NCI-H345 (cell line): Measurements from ENCODE around the gene ADAMTS1.

Experiments
- DNase-seq: peaks from one replicate; lab custom pipeline; 2025; lab: John Stamatoyannopoulos, UW

Gene ADAMTS1

GRCh38 chr21:26844258-26845065 is 747 bp downstream of the ADAMTS1 start:
- DNase-seq, result no peak

GRCh38 chr21:26843933-26844257 is 1.3 kb downstream of the ADAMTS1 start:
- DNase-seq, result no peak

- no peak for DNase-seq
These were observed 2.0 kb downstream of the ADAMTS1 start for GRCh38 chr21:26842974-26843932.

GRCh38 chr21:26842300-26842699 is 2.9 kb downstream of the ADAMTS1 start:
- no peak for DNase-seq

GRCh38 chr21:26840912-26841311 is 4.3 kb downstream of the ADAMTS1 start:
- no peak for DNase-seq

- no peak for DNase-seq
These were observed 5.0 kb downstream of the ADAMTS1 start for GRCh38 chr21:26840201-26840600.

GRCh38 chr21:26837539-26837938 is 7.7 kb downstream of the ADAMTS1 start:
- DNase-seq, result no peak

GRCh38 chr21:26836528-26836927 is 8.7 kb downstream of the ADAMTS1 start:
- DNase-seq, result no peak

GRCh38 chr21:26835714-26836265 is 9.4 kb downstream of the ADAMTS1 start:
- DNase-seq, result no peak

GRCh38 chr21:26835027-26835713 is 10.0 kb downstream of the ADAMTS1 start:
- no peak for DNase-seq

- DNase-seq, result no peak
These were observed 10.9 kb downstream of the ADAMTS1 start for GRCh38 chr21:26834181-26834905.

GRCh38 chr21:26833460-26833939 is 11.7 kb downstream of the ADAMTS1 start:
- DNase-seq, result no peak

GRCh38 chr21:26833011-26833410 is 12.2 kb downstream of the ADAMTS1 start:
- DNase-seq, result no peak

GRCh38 chr21:26832546-26832945 is 12.7 kb downstream of the ADAMTS1 start:
- DNase-seq, result no peak

GRCh38 chr21:26826801-26827200 is 18.4 kb downstream of the ADAMTS1 start:
- no peak for DNase-seq

GRCh38 chr21:26820509-26820908 is 24.7 kb downstream of the ADAMTS1 start:
- DNase-seq, result no peak

GRCh38 chr21:26819740-26820324 is 25.4 kb downstream of the ADAMTS1 start:
- no peak for DNase-seq

GRCh38 chr21:26818906-26819305 is 26.3 kb downstream of the ADAMTS1 start:
- DNase-seq, result no peak

GRCh38 chr21:26815197-26815596 is 30.0 kb downstream of the ADAMTS1 start:
- DNase-seq, result no peak

GRCh38 chr21:26814386-26814785 is 30.8 kb downstream of the ADAMTS1 start:
- no peak for DNase-seq

GRCh38 chr21:26813426-26813998 is 31.7 kb downstream of the ADAMTS1 start:
- no peak for DNase-seq
